ENCODE data around the gene RPS6KA5.
A peak's percentile ranks its signal among the peaks of the same experiment; 100 is the strongest.

Gene RPS6KA5

DNA sequence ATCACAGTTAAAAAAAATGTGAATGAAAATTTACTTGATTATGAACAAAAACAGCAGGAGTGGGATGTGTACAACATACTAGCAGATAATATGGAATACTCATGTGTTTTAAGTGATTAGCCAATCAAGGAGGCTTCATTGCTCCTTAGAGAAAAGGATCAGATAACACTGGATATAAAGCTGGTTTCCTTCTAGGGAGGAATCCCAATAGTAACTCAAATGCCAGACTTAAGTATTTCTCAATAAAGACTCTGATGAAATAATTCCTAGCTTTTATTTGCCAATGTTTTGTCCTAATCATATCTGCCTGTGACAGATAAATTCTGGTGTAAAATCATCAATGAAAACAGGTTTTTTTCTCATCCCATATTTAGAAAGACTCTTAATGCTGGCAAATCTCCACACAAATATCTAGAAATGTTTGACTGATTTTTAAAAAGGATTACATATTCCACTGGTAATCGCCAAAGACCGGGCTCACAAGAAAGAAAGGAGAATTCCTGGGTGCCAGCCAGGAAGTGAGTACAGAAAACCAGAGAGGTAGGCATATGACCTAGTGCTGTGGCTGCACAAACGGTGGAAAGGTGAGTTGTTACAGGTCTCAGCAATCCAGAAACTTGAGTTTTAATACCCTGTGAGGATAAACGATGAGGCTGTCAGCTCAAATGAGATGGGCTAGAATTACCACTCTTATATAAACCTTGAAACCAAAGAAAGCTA, 135.7 kb downstream of the RPS6KA5 start:
- TF ChIP-seq PAX5 (IDR thresholded peaks at IDR 0.05; ENCODE audit: insufficient read depth, low read length, severe bottlenecking) (no peak), POLR2AphosphoS5 (IDR thresholded peaks at IDR 0.05; ENCODE audit: low read depth, low read length) (no peak), POU2F2 (IDR thresholded peaks at IDR 0.05; ENCODE audit: low read depth, low read length) (no peak), SPI1 (IDR thresholded peaks at IDR 0.05; ENCODE audit: low read depth, low read length) (no peak), POLR2A (IDR thresholded peaks at IDR 0.05; ENCODE audit: low read depth, low read length) (no peak), TAF1 (IDR thresholded peaks at IDR 0.05; ENCODE audit: low read depth, low read length) (no peak)
- DNase-seq (ENCODE audit: insufficient read length, low spot score) (no peak), FAIRE-seq (no peak)

DNA sequence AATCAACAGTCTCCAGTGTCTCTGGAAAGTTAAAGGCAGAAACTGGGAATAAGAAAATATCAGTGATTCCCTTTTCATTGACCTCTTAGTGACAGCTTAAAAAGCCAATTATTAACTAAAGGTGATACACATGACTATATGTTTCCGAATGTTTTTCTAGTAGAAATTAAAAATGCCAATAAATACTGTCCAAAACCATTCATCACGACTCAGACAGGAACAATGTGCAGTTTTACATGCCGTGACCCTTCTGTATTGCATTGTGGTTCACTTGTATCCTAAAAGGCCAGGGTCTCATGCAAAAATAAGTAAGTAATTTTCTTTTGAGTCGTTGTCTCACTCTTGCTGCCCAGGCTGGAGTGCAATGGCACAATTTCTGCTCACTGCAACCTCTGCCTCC, 138.3 kb downstream of the RPS6KA5 start:
- FAIRE-seq (no peak), DNase-seq (ENCODE audit: insufficient read length, low spot score) (no peak)
- TF ChIP-seq TAF1 (IDR thresholded peaks at IDR 0.05; ENCODE audit: low read depth, low read length) = no peak
- no peak for TF ChIP-seq POU2F2 (IDR thresholded peaks at IDR 0.05; ENCODE audit: low read depth, low read length)
- TF ChIP-seq SPI1 (IDR thresholded peaks at IDR 0.05; ENCODE audit: low read depth, low read length) = no peak
- no peak for TF ChIP-seq POLR2A (IDR thresholded peaks at IDR 0.05; ENCODE audit: low read depth, low read length)
- no peak for TF ChIP-seq PAX5 (IDR thresholded peaks at IDR 0.05; ENCODE audit: insufficient read depth, low read length, severe bottlenecking)
- TF ChIP-seq POLR2AphosphoS5 (IDR thresholded peaks at IDR 0.05; ENCODE audit: low read depth, low read length) = no peak

DNA sequence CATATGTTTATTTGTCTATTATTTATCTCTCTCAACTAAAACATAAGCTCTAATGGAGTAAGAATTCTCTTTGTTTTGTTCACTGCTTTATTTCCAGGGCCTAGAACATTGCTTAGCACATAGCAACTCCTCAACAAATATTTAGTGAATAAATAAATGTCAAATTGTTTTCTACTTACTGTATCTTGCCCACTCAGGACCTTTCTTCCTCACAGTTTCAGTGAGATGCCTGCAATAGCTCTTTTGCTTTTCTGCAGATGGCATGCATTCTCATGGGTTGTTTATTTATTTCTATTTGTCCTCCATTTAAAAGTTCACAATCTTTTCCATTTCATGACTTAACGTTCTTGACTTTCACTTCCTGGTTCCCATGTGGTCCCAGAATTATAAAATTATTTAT, 149.3 kb downstream of the RPS6KA5 start:
- DNase-seq (ENCODE audit: insufficient read length, low spot score) (no peak), FAIRE-seq (no peak)
- TF ChIP-seq SPI1 (IDR thresholded peaks at IDR 0.05; ENCODE audit: low read depth, low read length) (no peak), POLR2A (IDR thresholded peaks at IDR 0.05; ENCODE audit: low read depth, low read length) (no peak), TAF1 (IDR thresholded peaks at IDR 0.05; ENCODE audit: low read depth, low read length) (no peak), PAX5 (IDR thresholded peaks at IDR 0.05; ENCODE audit: insufficient read depth, low read length, severe bottlenecking) (no peak), POU2F2 (IDR thresholded peaks at IDR 0.05; ENCODE audit: low read depth, low read length) (no peak), POLR2AphosphoS5 (IDR thresholded peaks at IDR 0.05; ENCODE audit: low read depth, low read length) (no peak)

DNA sequence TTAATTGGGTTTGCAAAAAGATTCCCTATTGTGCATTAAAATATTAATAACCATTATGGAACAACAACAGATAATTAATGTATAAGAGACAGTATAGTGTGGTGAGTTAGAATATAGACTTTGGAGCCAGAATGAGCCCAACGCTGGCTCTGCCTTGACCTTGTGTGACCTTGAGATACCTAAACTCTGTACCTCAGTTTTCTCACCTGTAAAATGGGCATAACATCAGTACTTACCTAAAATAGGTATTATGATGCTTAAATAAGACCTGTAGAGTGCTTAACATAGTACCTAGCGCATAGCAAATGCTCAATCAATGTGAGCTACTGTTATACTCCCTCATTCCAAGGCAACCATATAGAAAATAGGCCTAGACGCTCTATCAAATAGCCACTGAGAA, 153.3 kb downstream of the RPS6KA5 start:
- no peak for FAIRE-seq
- no peak for TF ChIP-seq TAF1 (IDR thresholded peaks at IDR 0.05; ENCODE audit: low read depth, low read length)
- no peak for TF ChIP-seq POLR2AphosphoS5 (IDR thresholded peaks at IDR 0.05; ENCODE audit: low read depth, low read length)
- no peak for TF ChIP-seq PAX5 (IDR thresholded peaks at IDR 0.05; ENCODE audit: insufficient read depth, low read length, severe bottlenecking)
- TF ChIP-seq POU2F2 (IDR thresholded peaks at IDR 0.05; ENCODE audit: low read depth, low read length) = no peak
- TF ChIP-seq SPI1 (IDR thresholded peaks at IDR 0.05; ENCODE audit: low read depth, low read length) = no peak
- no peak for DNase-seq (ENCODE audit: insufficient read length, low spot score)

DNA sequence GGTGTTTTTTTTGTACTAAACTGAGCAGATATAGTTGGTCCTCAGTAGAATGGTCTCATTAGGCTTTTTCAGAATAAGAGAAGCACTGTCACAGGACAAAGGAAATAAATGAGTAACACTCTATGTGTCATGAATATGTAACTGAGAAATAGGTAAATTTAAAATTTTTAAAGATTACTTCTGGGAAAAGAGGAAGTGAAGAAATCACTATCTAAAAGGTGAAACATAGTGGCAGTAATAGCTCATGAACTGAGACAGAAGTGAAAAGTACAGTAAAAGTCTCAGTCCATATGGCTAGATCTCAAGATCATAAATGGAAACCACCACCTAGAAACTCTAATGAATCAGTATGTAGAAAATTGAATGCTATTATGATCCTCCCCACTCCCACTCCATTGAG, 154.9 kb downstream of the RPS6KA5 start:
- DNase-seq (ENCODE audit: insufficient read length, low spot score) = peak; percentile 5
- peak; percentile 66 for FAIRE-seq

DNA sequence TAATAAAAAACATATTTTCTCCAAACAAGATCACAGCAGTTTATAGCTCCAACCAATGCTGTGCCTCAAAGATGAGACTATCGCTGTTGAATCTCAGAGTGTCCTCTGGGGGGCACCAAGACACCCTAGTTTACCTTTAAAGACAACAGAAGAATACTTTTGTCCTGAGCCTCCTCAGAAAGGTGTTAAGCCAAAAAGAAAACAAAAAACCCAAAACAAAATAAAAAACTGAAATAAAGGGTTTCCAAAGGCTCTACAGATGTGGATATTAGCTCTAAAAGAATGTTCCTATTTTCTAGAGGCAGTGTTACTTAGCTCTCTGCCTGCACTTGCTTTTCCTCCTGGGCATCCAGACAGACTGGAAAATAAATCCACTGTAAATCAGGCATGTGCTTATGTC, 157.3 kb downstream of the RPS6KA5 start:
- FAIRE-seq (peak; percentile 35), DNase-seq (ENCODE audit: insufficient read length, low spot score) (peak; percentile 16)
- TF ChIP-seq POLR2A (IDR thresholded peaks at IDR 0.05; ENCODE audit: low read depth, low read length) = no peak
- no peak for TF ChIP-seq POLR2AphosphoS5 (IDR thresholded peaks at IDR 0.05; ENCODE audit: low read depth, low read length)
- TF ChIP-seq PAX5 (IDR thresholded peaks at IDR 0.05; ENCODE audit: insufficient read depth, low read length, severe bottlenecking) = no peak
- TF ChIP-seq TAF1 (IDR thresholded peaks at IDR 0.05; ENCODE audit: low read depth, low read length) = no peak
- no peak for TF ChIP-seq POU2F2 (IDR thresholded peaks at IDR 0.05; ENCODE audit: low read depth, low read length)
- TF ChIP-seq SPI1 (IDR thresholded peaks at IDR 0.05; ENCODE audit: low read depth, low read length) = no peak

More for the DNA sequence above, 154.9 kb downstream of the RPS6KA5 start:
- TF ChIP-seq POLR2AphosphoS5 (IDR thresholded peaks at IDR 0.05; ENCODE audit: low read depth, low read length) = no peak
- peak; percentile 94 for TF ChIP-seq SPI1 (IDR thresholded peaks at IDR 0.05; ENCODE audit: low read depth, low read length)
- TF ChIP-seq POLR2A (IDR thresholded peaks at IDR 0.05; ENCODE audit: low read depth, low read length) = no peak
- TF ChIP-seq POU2F2 (IDR thresholded peaks at IDR 0.05; ENCODE audit: low read depth, low read length) = no peak
- no peak for TF ChIP-seq TAF1 (IDR thresholded peaks at IDR 0.05; ENCODE audit: low read depth, low read length)

DNA sequence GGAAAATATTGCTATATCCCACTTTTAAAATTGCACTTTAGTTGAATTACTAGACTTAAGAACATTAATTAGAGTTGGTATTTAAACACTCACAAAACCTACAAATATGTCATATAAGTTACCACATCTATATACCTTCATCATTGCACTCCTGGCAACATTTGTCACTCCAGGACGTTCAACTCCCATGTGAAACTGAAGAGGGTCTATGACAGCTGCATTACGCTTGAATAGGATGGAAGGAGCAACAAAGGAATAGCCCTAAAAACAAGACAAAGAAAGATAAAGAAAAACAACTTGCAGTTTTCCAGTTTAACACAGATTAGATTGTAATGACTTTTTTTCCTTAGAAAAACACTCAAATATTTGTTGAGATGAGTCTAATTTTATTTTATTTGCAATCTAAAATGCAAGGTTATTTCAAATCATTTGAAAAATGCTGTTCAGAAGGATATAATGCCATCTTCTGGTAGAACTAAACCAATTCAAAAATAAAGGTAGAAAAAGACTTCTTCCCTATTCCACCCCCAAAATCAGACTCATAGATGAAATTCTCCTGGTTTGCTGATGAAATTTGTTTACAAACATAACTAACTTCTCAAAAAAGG, 159.9 kb downstream of the RPS6KA5 start:
- no peak for DNase-seq (ENCODE audit: insufficient read length, low spot score)
- no peak for FAIRE-seq
- TF ChIP-seq TAF1 (IDR thresholded peaks at IDR 0.05; ENCODE audit: low read depth, low read length) (no peak), POLR2AphosphoS5 (IDR thresholded peaks at IDR 0.05; ENCODE audit: low read depth, low read length) (no peak), SPI1 (IDR thresholded peaks at IDR 0.05; ENCODE audit: low read depth, low read length) (no peak), POLR2A (IDR thresholded peaks at IDR 0.05; ENCODE audit: low read depth, low read length) (no peak)

DNA sequence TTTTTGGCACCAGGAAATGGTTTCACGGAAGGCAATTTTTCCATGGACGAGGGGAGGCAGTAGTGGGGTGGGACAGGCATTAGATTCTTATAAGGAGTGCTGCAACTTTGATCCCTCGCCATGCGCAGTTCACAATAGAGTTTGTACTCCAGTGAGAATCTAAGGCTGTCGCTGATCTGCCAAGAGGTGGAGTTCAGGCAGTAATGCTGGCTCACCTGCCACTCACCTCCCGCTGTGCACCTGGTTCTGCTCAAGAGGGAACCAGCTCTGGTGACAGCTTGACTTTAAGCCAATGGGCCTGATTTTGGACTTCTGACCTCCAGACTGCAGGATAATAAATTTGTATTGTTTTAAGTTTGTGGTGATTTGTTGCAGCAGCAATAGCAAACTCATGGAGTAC, 163.4 kb downstream of the RPS6KA5 start:
- no peak for FAIRE-seq
- DNase-seq (ENCODE audit: insufficient read length, low spot score) = no peak
- TF ChIP-seq TAF1 (IDR thresholded peaks at IDR 0.05; ENCODE audit: low read depth, low read length) = no peak
- TF ChIP-seq POLR2AphosphoS5 (IDR thresholded peaks at IDR 0.05; ENCODE audit: low read depth, low read length) = no peak
- TF ChIP-seq PAX5 (IDR thresholded peaks at IDR 0.05; ENCODE audit: insufficient read depth, low read length, severe bottlenecking) = no peak
- TF ChIP-seq SPI1 (IDR thresholded peaks at IDR 0.05; ENCODE audit: low read depth, low read length) = no peak
- TF ChIP-seq POLR2A (IDR thresholded peaks at IDR 0.05; ENCODE audit: low read depth, low read length) = no peak
- no peak for TF ChIP-seq POU2F2 (IDR thresholded peaks at IDR 0.05; ENCODE audit: low read depth, low read length)

DNA sequence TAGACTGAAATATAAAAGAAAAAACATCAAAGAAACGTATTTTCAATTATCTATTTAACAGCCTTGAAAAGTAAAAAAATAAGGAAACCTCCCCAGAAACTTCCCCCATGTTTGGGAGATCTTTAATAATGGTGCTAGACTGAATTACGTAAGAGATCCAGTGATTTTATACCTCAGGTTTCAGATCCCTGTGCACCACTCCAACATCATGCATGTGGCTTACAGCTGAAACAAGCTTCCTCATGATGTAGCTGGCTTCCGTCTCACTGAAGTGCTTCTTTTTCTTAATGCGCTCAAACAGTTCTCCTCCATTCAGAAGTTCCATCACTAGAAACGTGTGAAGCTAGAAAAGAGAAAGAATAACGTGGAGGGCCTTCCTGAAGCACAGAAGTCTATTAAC, 166.2 kb downstream of the RPS6KA5 start:
- FAIRE-seq (no peak), DNase-seq (ENCODE audit: insufficient read length, low spot score) (no peak)
- TF ChIP-seq POU2F2 (IDR thresholded peaks at IDR 0.05; ENCODE audit: low read depth, low read length) = no peak
- TF ChIP-seq POLR2A (IDR thresholded peaks at IDR 0.05; ENCODE audit: low read depth, low read length) = no peak
- no peak for TF ChIP-seq POLR2AphosphoS5 (IDR thresholded peaks at IDR 0.05; ENCODE audit: low read depth, low read length)
- no peak for TF ChIP-seq TAF1 (IDR thresholded peaks at IDR 0.05; ENCODE audit: low read depth, low read length)
- TF ChIP-seq SPI1 (IDR thresholded peaks at IDR 0.05; ENCODE audit: low read depth, low read length) = no peak
- no peak for TF ChIP-seq PAX5 (IDR thresholded peaks at IDR 0.05; ENCODE audit: insufficient read depth, low read length, severe bottlenecking)
